ENCODE measurements around the gene DNAAF1. TPM values are rescaled to one million over a fixed set of nuclear protein-coding genes. Genes with fewer than 3 reads are reported as not detected.

Gene DNAAF1
- total and polyA plus RNA-seq, 2 of the 8 experiments (the other 6 are each of a cell fraction or from before 2014, with no cell fraction given): 0.09 to 0.15 TPM

DNA sequence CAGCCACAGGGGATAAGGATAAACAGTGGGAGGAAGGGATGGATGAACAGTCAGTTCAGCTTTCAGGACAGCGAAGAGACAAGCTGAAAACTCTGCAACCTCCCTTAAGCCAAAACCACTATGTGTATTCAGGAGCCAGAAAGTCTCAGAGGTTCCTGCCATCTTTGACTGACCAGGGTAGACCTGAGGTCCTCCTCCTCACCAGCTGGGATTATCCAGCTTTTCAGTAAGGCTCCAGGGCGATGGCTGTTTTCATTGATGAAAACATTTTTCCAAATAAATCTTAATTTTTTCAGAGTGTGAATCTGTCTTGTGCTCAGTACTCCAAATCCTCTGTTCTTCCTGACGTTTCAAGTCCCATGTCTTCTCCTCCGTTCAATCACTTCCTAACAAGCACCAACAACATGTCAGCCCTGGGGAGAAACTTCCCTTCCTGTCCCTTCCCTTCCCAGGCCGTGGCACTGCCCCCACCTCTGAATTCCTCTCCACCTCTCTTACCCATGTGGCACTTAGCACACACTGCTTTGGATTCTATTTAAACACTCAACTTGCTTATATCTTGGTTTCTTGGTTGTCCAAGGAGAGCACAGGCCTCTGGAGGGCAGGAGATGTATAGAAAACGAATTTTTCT lies 5.4 kb upstream of the DNAAF1 start (continued):
- TF ChIP-seq, protein P1, sequence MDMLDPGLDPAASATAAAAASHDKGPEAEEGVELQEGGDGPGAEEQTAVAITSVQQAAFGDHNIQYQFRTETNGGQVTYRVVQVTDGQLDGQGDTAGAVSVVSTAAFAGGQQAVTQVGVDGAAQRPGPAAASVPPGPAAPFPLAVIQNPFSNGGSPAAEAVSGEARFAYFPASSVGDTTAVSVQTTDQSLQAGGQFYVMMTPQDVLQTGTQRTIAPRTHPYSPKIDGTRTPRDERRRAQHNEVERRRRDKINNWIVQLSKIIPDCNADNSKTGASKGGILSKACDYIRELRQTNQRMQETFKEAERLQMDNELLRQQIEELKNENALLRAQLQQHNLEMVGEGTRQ (IDR thresholded peaks at IDR 0.05; ENCODE audit: low read length): no peak
- no peak for TF ChIP-seq TCF12 (IDR thresholded peaks at IDR 0.05; ENCODE audit: low read depth, low read length)
- TF ChIP-seq CTBP2 (IDR thresholded peaks at IDR 0.05; ENCODE audit: borderline replicate concordance, insufficient read depth, insufficient read length, low read length): no peak

All from H1 (cell line).